GM10266 (cell line): ENCODE measurements around the gene RNF144B.

Experiments
- DNase-seq: peaks from one replicate; pipeline ENCODE4 v3.0.0; 2012; ENCODE audit errors: extremely low spot score
- CTCF ChIP-seq: IDR thresholded peaks from 2 replicates; pipeline ENCODE4 v1.5.1; 2012; ENCODE audit warnings: mild to moderate bottlenecking, low read depth; ENCODE audit not compliant: control insufficient read depth, insufficient read depth; ENCODE audit errors: missing control alignments

Gene RNF144B

GRCh38 chr6:18388942-18389341, 1.8 kb downstream of the RNF144B start:
- no peak for DNase-seq
- no peak for TF ChIP-seq CTCF

DNA sequence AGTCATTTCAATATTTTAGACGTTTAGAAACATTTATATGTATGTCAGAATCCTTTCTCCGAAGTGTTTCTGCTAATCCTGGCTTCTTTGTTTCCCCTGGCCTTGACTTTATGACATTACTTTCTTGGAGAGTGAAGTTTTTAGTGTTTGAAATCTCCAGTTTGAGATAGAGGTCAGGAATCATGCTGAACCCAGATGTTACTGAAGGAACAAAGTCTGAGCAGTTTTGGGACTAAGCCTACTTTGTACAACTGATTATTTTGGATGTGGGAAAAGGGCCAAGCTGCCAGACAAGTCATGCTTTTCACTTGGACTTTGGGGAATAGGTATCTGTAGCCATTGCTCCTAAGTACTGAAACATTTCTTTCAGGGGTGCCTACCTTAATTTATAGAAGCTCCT, 2.3 kb downstream of the RNF144B start:
- DNase-seq = no peak
- TF ChIP-seq CTCF = no peak

DNA sequence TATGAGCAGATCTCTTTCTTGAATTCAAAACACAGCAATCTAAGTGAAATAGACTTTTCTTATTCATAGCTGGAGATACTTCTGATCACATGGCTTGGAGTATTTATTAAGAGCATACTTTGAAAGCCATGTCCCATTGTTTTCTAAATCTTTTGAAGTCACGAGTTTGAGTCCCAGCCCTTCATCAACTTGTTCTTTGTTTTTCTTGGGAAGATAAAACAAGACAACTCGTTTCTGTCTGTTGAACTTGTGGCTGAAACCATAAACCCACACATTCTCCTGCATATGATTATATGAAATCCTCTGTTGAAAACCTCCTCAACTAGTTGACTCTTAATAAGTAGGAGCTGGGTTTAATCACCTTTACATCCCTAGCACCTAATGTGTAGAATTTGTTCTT, 3.3 kb downstream of the RNF144B start:
- TF ChIP-seq CTCF = no peak

GRCh38 chr6:18391023-18391422, 3.9 kb downstream of the RNF144B start:
- no peak for TF ChIP-seq CTCF
- DNase-seq = no peak

More for the DNA sequence above, 3.3 kb downstream of the RNF144B start:
- no peak for DNase-seq

DNA sequence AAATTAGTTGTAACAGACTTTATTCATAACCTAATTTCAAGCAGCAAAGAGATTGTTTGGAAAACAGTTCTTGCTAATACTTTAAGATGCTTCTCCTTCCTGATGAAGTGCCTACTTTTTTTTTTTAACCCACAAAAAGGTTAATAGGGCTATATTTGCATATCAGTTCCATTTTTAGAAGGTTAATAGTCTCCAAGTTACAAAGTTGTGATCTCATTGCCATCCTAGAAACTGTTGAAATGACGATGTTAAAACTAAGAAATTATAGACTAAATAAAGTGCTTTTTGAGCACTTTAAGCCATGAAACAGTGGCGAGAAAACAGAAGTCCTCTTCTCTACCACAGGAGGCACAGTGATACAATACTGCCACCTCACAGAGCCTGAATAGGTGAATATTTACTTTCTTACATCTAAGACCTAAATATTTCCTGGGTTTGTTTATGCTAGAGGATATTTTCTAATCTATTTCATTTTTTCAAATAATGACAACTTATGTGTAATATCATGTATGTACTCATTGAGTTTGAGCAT, 5.3 kb downstream of the RNF144B start:
- no peak for DNase-seq
- no peak for TF ChIP-seq CTCF

- TF ChIP-seq CTCF = no peak
- no peak for DNase-seq
These were observed 6.5 kb downstream of the RNF144B start for GRCh38 chr6:18393698-18394097.

DNA sequence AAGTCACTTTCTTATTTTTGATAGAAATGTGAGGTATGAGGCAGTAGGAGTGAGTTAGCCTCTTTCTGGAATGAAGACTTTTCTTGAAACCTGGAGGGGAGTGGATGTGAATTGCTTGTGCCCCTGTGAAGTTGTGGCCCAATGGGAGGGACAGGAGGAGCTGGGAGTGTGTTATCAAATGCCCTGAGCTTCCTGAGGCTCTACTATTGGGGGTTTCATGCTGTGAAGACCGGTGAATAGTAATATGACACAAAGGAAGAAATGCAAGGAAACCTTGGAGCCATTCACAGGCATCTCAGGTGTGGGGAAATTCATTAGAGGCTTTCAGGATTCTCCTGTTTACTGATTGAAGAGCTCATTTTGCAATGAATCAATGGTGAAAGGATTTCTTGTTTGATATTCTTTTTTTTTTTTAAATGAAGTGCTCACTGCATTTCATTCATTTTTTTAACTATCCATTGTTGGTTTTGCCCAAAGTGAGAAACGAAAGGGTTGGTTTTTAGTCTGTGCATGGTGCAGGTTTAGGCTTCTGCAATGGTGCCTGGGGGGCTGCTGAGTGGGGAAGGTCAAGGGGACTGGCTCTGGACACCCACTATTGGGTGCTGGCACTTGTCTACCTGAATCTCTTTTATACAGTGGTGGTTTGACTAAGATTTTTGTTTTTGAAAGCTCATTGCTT, 8.2 kb downstream of the RNF144B start:
- DNase-seq = no peak
- no peak for TF ChIP-seq CTCF
